Measurements from ENCODE around the gene NLRP10.

DNA sequence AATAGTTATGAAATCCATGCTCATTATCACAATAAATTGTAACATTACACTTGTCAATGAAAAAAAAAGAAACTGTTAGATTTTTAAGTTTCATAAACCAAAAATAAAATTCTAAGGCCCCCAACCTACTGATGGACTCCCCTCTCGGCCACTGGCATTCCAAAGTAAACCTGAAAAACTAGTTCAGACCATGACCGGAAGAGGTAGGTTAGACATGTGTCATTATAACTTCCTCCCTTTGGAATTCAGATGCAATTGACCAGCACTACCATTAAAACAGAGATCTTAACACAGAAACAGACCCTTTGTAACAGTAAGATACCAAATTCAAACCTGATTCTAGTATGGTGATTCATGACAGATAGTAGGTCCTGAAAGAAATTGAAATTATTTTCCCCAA lies 47.1 kb downstream of the NLRP10 start:
- TF ChIP-seq POLR2A (IDR thresholded peaks at IDR 0.05; ENCODE audit: insufficient read depth in 1 of 2, low read depth in 2 of 2, low read length in 2 of 2): no peak
- no peak for TF ChIP-seq ZNF644 (CRISPR knock-in tag; IDR thresholded peaks at IDR 0.05; ENCODE audit: low read depth)
- no peak for TF ChIP-seq HDAC1 (CRISPR knock-in tag; IDR thresholded peaks at IDR 0.05)
- TF ChIP-seq, protein P1, sequence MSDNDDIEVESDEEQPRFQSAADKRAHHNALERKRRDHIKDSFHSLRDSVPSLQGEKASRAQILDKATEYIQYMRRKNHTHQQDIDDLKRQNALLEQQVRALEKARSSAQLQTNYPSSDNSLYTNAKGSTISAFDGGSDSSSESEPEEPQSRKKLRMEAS (IDR thresholded peaks at IDR 0.05): no peak
- TF ChIP-seq, protein P2, sequence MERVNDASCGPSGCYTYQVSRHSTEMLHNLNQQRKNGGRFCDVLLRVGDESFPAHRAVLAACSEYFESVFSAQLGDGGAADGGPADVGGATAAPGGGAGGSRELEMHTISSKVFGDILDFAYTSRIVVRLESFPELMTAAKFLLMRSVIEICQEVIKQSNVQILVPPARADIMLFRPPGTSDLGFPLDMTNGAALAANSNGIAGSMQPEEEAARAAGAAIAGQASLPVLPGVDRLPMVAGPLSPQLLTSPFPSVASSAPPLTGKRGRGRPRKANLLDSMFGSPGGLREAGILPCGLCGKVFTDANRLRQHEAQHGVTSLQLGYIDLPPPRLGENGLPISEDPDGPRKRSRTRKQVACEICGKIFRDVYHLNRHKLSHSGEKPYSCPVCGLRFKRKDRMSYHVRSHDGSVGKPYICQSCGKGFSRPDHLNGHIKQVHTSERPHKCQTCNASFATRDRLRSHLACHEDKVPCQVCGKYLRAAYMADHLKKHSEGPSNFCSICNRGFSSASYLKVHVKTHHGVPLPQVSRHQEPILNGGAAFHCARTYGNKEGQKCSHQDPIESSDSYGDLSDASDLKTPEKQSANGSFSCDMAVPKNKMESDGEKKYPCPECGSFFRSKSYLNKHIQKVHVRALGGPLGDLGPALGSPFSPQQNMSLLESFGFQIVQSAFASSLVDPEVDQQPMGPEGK (CRISPR knock-in tag; IDR thresholded peaks at IDR 0.05): no peak
- TF ChIP-seq ZNF782 (CRISPR knock-in tag; IDR thresholded peaks at IDR 0.05; ENCODE audit: borderline replicate concordance): no peak
- no peak for TF ChIP-seq CENPX (CRISPR knock-in tag; IDR thresholded peaks at IDR 0.05)
- TF ChIP-seq, protein P3, sequence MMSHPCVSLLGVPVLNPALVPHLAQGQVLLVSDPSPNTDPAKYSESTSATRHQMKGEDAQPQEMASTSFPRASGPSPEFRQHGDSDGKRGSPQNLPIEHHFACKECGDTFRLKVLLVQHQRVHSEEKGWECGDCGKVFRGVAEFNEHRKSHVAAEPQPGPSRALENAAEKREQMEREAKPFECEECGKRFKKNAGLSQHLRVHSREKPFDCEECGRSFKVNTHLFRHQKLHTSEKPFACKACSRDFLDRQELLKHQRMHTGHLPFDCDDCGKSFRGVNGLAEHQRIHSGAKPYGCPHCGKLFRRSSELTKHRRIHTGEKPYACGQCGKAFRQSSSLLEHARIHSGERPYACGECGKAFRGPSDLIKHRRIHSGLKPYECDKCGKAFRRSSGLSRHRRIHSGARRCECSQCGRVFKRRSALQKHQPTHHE (CRISPR knock-in tag; IDR thresholded peaks at IDR 0.05; ENCODE audit: borderline replicate concordance): no peak
- TF ChIP-seq HDAC6 (IDR thresholded peaks at IDR 0.05; ENCODE audit: low read depth, low read length): no peak
